ENCODE results near the gene MPPE1. TPM values are rescaled to one million over a fixed set of nuclear protein-coding genes. Genes with fewer than 3 reads are reported as not detected.
"Not testable (repeated sequence)": the region's sequence is repeated elsewhere in the genome, so short reads cannot be mapped to it uniquely, and the experiment has no call there.

MPPE1 gene
- total and polyA plus RNA-seq, 4 donors: 41.3 to 71.4 (median 44.0) TPM

GRCh38 chr18:11946756-11947155, 38.6 kb upstream of the MPPE1 start:
- Histone ChIP-seq H3K9me3 (ENCODE audit: control insufficient read depth in 4 of 4, insufficient read depth in 3 of 4, low read length in 3 of 4) (peaks cover 0 to 3% (median 0%) of the 10 kb centered on the region in 4 donors), H3K36me3 (ENCODE audit: control insufficient read depth in 4 of 4, insufficient read depth in 4 of 4, low read length in 4 of 4) (no peaks in the 10 kb centered on the region), H3K27ac (ENCODE audit: low read depth in 1 of 2, low read length in 1 of 2) (peak overlapping the region; percentile 92 to 96), H3K4me3 (no peak overlapping the region), H3K27me3 (ENCODE audit: control insufficient read depth in 3 of 3, insufficient read depth in 3 of 3, low read length in 2 of 3) (no peaks in the 10 kb centered on the region), H3K4me1 (ENCODE audit: control insufficient read depth in 5 of 5, insufficient read depth in 5 of 5, low read length in 5 of 5) (peaks cover 0 to 13% (median 7%) of the 10 kb centered on the region in 5 donors), H3K9ac (ENCODE audit: insufficient read depth in 1 of 2, low read length in 2 of 2) (peak overlapping the region in 1 of 2 donors; percentile 71)
- TF ChIP-seq CTCF (IDR thresholded peaks at IDR 0.05; ENCODE audit: control extremely low read depth, extremely low read depth): no peak
- WGBS, 2 donors: 22 to 35% methylated on average over 3 of the region's 3 CpGs
- DNase-seq: no peak
- no peak for ATAC-seq (ENCODE audit: insufficient read depth, low FRiP score)

DNA sequence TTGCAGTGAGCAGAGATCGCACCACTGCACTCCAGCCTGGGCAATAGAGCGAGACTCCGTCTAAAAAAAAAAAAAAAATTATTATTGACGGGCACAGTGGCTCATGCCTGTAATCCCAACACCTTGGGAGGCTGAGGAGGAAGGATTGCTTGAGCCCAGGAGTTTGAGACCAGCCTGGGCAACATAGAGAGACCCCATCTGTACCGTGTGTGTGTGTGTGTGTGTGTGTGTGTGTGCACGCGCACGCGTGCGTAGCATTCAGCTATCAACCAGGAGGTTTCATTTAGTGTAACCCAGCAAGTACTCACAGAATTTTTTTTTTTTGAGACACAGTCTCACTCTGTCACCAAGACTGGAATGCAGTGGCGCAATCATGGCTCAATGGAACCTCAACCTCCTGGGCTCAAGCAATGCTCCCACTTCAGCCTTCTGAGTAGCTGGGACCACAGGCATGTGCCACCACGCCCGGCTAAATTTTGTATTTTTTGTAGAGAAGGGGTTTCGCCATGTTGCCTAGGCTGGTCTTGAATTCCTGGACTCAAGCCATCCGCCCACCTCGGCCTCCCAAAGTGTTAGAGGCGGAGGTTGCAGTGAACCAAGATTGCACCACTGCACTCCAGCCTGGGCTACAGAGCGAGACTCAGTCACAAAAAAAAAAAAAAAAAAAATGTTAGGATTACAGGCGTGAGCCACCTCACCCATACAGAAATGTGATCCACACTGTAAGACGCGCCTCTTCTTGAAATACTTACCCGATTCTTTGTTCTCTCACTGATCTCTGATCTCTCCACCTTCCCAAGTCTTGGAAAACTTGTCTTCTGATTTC, 37.9 kb upstream of the MPPE1 start:
- Histone ChIP-seq H3K4me1 (ENCODE audit: control insufficient read depth in 5 of 5, insufficient read depth in 5 of 5, low read length in 5 of 5) (peaks cover 0 to 13% (median 7%) of the 10 kb centered on the region in 5 donors), H3K27ac (ENCODE audit: low read depth in 1 of 2, low read length in 1 of 2) (peak overlapping the region in 1 of 2 donors; percentile 63)
- not testable (repeated sequence) for H3K9me3 ChIP-seq (ENCODE audit: control insufficient read depth in 4 of 4, insufficient read depth in 3 of 4, low read length in 3 of 4); H3K36me3 ChIP-seq (ENCODE audit: control insufficient read depth in 4 of 4, insufficient read depth in 4 of 4, low read length in 4 of 4); H3K4me3 ChIP-seq; H3K9ac ChIP-seq (ENCODE audit: insufficient read depth in 1 of 2, low read length in 2 of 2); H3K27me3 ChIP-seq (ENCODE audit: control insufficient read depth in 3 of 3, insufficient read depth in 3 of 3, low read length in 2 of 3)
- peak; percentile 16 for ATAC-seq (ENCODE audit: insufficient read depth, low FRiP score)
- DNase-seq: peak in 2 of 3 donors; percentile 49 to 57
- WGBS, 2 donors: 72% methylated on average over 21 to 22 of the region's 22 CpGs

DNA sequence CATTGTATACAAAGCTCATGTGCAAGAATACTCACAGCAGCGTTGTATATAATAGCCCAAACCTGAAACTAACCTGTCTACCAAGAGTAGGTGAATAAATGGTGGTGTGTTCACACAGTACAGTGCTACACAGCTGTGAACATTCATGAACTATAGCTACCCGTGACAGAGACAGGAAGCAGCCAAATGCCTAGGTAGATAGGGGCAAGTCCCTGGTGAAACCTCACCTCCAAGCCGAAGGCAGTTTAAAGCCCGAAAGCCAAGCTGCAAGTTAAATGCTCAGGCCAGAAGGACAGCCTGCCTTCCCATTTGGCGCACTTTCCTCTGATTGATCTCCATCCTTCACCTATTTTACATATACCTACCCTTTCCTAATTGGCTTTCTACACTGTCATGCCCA, 36.7 kb upstream of the MPPE1 start:
- Histone ChIP-seq H3K4me3 (no peak overlapping the region), H3K9me3 (ENCODE audit: control insufficient read depth in 4 of 4, insufficient read depth in 3 of 4, low read length in 3 of 4) (peaks cover 0 to 3% (median 0%) of the 10 kb centered on the region in 4 donors), H3K9ac (ENCODE audit: insufficient read depth in 1 of 2, low read length in 2 of 2) (no peak overlapping the region), H3K27me3 (ENCODE audit: control insufficient read depth in 3 of 3, insufficient read depth in 3 of 3, low read length in 2 of 3) (no peaks in the 10 kb centered on the region), H3K36me3 (ENCODE audit: control insufficient read depth in 4 of 4, insufficient read depth in 4 of 4, low read length in 4 of 4) (no peaks in the 10 kb centered on the region), H3K27ac (ENCODE audit: low read depth in 1 of 2, low read length in 1 of 2) (no peak overlapping the region), H3K4me1 (ENCODE audit: control insufficient read depth in 5 of 5, insufficient read depth in 5 of 5, low read length in 5 of 5) (peaks cover 0 to 13% (median 7%) of the 10 kb centered on the region in 5 donors)
- 87 to 89% methylated on average over 5 of the region's 5 CpGs for whole genome bisulfite sequencing, 2 donors
- ATAC-seq (ENCODE audit: insufficient read depth, low FRiP score) (no peak), DNase-seq (no peak)
- TF ChIP-seq CTCF (IDR thresholded peaks at IDR 0.05; ENCODE audit: control extremely low read depth, extremely low read depth): no peak

- no peaks in the 10 kb centered on the region for H3K27me3 ChIP-seq (ENCODE audit: control insufficient read depth in 3 of 3, insufficient read depth in 3 of 3, low read length in 2 of 3)
- ATAC-seq (ENCODE audit: insufficient read depth, low FRiP score) (no peak), DNase-seq (no peak)
- no peak for TF ChIP-seq CTCF (IDR thresholded peaks at IDR 0.05; ENCODE audit: control extremely low read depth, extremely low read depth)
- no peaks in the 10 kb centered on the region for H3K36me3 ChIP-seq (ENCODE audit: control insufficient read depth in 4 of 4, insufficient read depth in 4 of 4, low read length in 4 of 4)
- H3K4me3 ChIP-seq: no peak overlapping the region
- no peak overlapping the region for H3K27ac ChIP-seq (ENCODE audit: low read depth in 1 of 2, low read length in 1 of 2)
- peaks cover 0 to 3% (median 0%) of the 10 kb centered on the region in 4 donors for H3K9me3 ChIP-seq (ENCODE audit: control insufficient read depth in 4 of 4, insufficient read depth in 3 of 4, low read length in 3 of 4)
- no peak overlapping the region for H3K9ac ChIP-seq (ENCODE audit: insufficient read depth in 1 of 2, low read length in 2 of 2)
- WGBS, 2 donors: 94 to 95% methylated on average over 4 of the region's 4 CpGs
- peaks cover 0 to 13% (median 7%) of the 10 kb centered on the region in 5 donors for H3K4me1 ChIP-seq (ENCODE audit: control insufficient read depth in 5 of 5, insufficient read depth in 5 of 5, low read length in 5 of 5)
These were observed 36.1 kb upstream of the MPPE1 start for GRCh38 chr18:11944252-11944651.
